ENCODE data around the gene MCTP2.

GRCh38 chr15:94398001-94398400, 166.6 kb downstream of the MCTP2 start:
- TF ChIP-seq KDM1A (CRISPR knock-in tag; IDR thresholded peaks at IDR 0.05), result no peak
- TF ChIP-seq NR1H2 (CRISPR knock-in tag; IDR thresholded peaks at IDR 0.05; ENCODE audit: borderline replicate concordance, low read depth), result no peak
- TF ChIP-seq MAX (IDR thresholded peaks at IDR 0.05), result no peak
- TF ChIP-seq SMAD3 (CRISPR knock-in tag; IDR thresholded peaks at IDR 0.05), result no peak
- TF ChIP-seq SUZ12 (IDR thresholded peaks at IDR 0.05; ENCODE audit: low read depth, low read length), result no peak
- no peak for TF ChIP-seq JARID2 (CRISPR knock-in tag; IDR thresholded peaks at IDR 0.05; ENCODE audit: insufficient replicate concordance)
- no peak for TF ChIP-seq MAFG (CRISPR knock-in tag; IDR thresholded peaks at IDR 0.05)
- TF ChIP-seq NR3C1 (CRISPR knock-in tag; IDR thresholded peaks at IDR 0.05), result no peak
- TF ChIP-seq MZF1 (CRISPR knock-in tag; IDR thresholded peaks at IDR 0.05; ENCODE audit: borderline replicate concordance), result no peak
- no peak for TF ChIP-seq KLF16 (CRISPR knock-in tag; IDR thresholded peaks at IDR 0.05)
- TF ChIP-seq POLR2A (IDR thresholded peaks at IDR 0.05; ENCODE audit: insufficient read depth in 1 of 2, low read depth in 2 of 2, low read length in 2 of 2), result no peak
- TF ChIP-seq CEBPB (IDR thresholded peaks at IDR 0.05; ENCODE audit: borderline replicate concordance, low read depth, low read length), result no peak
- no peak for TF ChIP-seq ZNF644 (CRISPR knock-in tag; IDR thresholded peaks at IDR 0.05; ENCODE audit: low read depth)
- TF ChIP-seq ZNF75D (CRISPR knock-in tag; IDR thresholded peaks at IDR 0.05; ENCODE audit: borderline replicate concordance), result no peak

All from HepG2 (cell line).